ENCODE measurements around the gene TMEM9B. TPM values are rescaled to one million over a fixed set of nuclear protein-coding genes. Genes with fewer than 3 reads are reported as not detected.

TMEM9B gene
- total RNA-seq, 4 donors from 2014 or later, result 29.4 to 45.3 (median 40.1) TPM

DNA sequence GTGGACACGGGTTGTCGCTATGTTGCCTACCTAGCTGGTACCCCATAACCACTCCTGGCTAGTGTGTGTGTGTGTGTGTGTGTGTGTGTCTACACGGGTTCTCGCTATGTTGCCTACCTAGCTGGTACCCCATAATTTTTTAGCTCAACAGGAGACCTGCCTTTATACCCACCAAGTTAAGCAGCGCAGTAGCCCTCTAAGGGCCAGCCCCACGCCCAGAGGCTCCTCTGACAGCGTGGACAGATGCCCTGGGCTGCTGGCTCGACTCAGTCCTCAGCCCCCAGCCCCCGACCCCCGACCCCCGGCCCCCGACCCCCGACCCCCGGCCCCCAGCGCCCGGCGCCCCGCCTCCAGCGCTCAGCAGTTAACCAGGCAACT, 53.6 kb downstream of the TMEM9B start:
- Histone ChIP-seq H3K27me3 (no peaks in the 10 kb centered on the region), H3K4me3 (peak overlapping the region; percentile 88 to 95 (median 94)), H3K9me3 (no peaks in the 10 kb centered on the region), H3K36me3 (peaks cover 0 to 1% of the 10 kb centered on the region in 2 donors), H3K27ac (peak overlapping the region; percentile 86 to 93 (median 90)), H3K4me1 (peaks cover 10 to 21% of the 10 kb centered on the region in 2 donors)
- no peak for TF ChIP-seq POLR2A (IDR thresholded peaks at IDR 0.05)
- TF ChIP-seq, protein P1, sequence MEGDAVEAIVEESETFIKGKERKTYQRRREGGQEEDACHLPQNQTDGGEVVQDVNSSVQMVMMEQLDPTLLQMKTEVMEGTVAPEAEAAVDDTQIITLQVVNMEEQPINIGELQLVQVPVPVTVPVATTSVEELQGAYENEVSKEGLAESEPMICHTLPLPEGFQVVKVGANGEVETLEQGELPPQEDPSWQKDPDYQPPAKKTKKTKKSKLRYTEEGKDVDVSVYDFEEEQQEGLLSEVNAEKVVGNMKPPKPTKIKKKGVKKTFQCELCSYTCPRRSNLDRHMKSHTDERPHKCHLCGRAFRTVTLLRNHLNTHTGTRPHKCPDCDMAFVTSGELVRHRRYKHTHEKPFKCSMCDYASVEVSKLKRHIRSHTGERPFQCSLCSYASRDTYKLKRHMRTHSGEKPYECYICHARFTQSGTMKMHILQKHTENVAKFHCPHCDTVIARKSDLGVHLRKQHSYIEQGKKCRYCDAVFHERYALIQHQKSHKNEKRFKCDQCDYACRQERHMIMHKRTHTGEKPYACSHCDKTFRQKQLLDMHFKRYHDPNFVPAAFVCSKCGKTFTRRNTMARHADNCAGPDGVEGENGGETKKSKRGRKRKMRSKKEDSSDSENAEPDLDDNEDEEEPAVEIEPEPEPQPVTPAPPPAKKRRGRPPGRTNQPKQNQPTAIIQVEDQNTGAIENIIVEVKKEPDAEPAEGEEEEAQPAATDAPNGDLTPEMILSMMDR (IDR thresholded peaks at IDR 0.05 in 4 of 5, conservative IDR thresholded peaks at IDR 0.05 in 1 of 5), result no peak
- ATAC-seq, result peak; percentile 1 to 25
- in situ Hi-C loops (cut with MboI; ENCODE audit: low sequenced_read_pairs in 4 of 4) (loop anchor here in 1 of 4 donors (25.0 kb wide), 1 partner anchor 223 kb away; the partner anchor contains the start of genes RPL27A and TRIM66), intact Hi-C loops (cut with DNase I; ENCODE audit: low total_unique reads) (loop anchor here (2.0 to 5.0 kb wide), 3 partner anchors 54 to 222 kb away; partner anchors contain the start of gene TMEM9B)
- DNase-seq, result no peak

GRCh38 chr11:8908099-8908498, 56.1 kb downstream of the TMEM9B start:
- no peak for ATAC-seq
- H3K4me3 ChIP-seq, result no peak overlapping the region
- intact Hi-C loops (cut with DNase I; ENCODE audit: low total_unique reads), result no loop called here
- in situ Hi-C loops (cut with MboI; ENCODE audit: low sequenced_read_pairs in 4 of 4), result loop anchor here in 1 of 4 donors (25.0 kb wide), 1 partner anchor 221 kb away; the partner anchor contains the start of genes RPL27A and TRIM66
- DNase-seq, result no peak
- no peak overlapping the region for H3K27ac ChIP-seq
- no peaks in the 10 kb centered on the region for H3K27me3 ChIP-seq
- no peaks in the 10 kb centered on the region for H3K36me3 ChIP-seq
- H3K4me1 ChIP-seq, result peaks cover 10 to 16% of the 10 kb centered on the region in 2 donors
- H3K9me3 ChIP-seq, result no peaks in the 10 kb centered on the region
- TF ChIP-seq, protein P1 (IDR thresholded peaks at IDR 0.05 in 4 of 5, conservative IDR thresholded peaks at IDR 0.05 in 1 of 5), result no peak
- no peak for TF ChIP-seq POLR2A (IDR thresholded peaks at IDR 0.05)

- TF ChIP-seq POLR2A (IDR thresholded peaks at IDR 0.05), result no peak
- TF ChIP-seq, protein P1 (IDR thresholded peaks at IDR 0.05 in 4 of 5, conservative IDR thresholded peaks at IDR 0.05 in 1 of 5), result no peak
- Histone ChIP-seq H3K4me3 (no peak overlapping the region), H3K36me3 (no peaks in the 10 kb centered on the region), H3K27me3 (no peaks in the 10 kb centered on the region), H3K4me1 (peaks cover 5 to 11% of the 10 kb centered on the region in 2 donors), H3K9me3 (no peaks in the 10 kb centered on the region), H3K27ac (no peak overlapping the region)
- ATAC-seq (no peak), DNase-seq (no peak)
- in situ Hi-C loops (cut with MboI; ENCODE audit: low sequenced_read_pairs in 4 of 4) (loop anchor here in 1 of 4 donors (25.0 kb wide), 1 partner anchor 220 kb away; the partner anchor contains the start of genes RPL27A and TRIM66), intact Hi-C loops (cut with DNase I; ENCODE audit: low total_unique reads) (no loop called here)
These were observed 57.1 kb downstream of the TMEM9B start for GRCh38 chr11:8907116-8907515.

DNA sequence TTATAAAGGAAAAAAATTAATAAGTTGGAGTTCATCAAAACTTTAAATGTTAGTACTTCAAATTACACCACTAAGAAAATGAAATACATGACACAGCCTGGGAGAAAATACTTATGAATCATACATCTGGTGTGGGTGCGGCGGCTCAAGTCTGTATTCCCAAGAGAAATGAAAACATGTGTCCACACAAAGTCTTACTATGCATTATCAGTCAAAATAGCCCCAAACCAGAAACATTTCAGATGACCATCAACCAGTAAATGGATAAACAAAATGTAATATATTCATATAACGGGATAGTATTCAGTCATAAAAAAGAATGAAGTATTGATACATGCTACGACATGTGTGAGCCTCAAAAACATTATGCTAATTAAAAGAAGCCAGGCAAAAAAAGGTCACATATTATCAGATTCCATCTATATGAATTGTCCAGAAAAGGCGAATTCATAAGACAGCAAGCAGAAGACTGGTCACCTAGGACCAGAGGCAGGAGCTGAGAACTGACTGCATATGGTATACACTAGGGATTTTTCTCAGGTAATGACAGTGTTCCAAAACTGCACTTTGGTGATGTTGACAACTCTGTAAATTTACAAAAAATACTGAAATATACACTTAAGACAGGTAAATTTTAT, 58.6 kb downstream of the TMEM9B start:
- H3K36me3 ChIP-seq, result no peaks in the 10 kb centered on the region
- intact Hi-C loops (cut with DNase I; ENCODE audit: low total_unique reads), result no loop called here
- no peaks in the 10 kb centered on the region for H3K9me3 ChIP-seq
- DNase-seq, result no peak
- in situ Hi-C loops (cut with MboI; ENCODE audit: low sequenced_read_pairs in 4 of 4), result loop anchor here in 1 of 4 donors (25.0 kb wide), 1 partner anchor 218 kb away; the partner anchor contains the start of genes RPL27A and TRIM66
- no peak overlapping the region for H3K27ac ChIP-seq
- peaks cover 5 to 7% of the 10 kb centered on the region in 2 donors for H3K4me1 ChIP-seq
- no peaks in the 10 kb centered on the region for H3K27me3 ChIP-seq
- H3K4me3 ChIP-seq, result no peak overlapping the region
- ATAC-seq, result no peak
- TF ChIP-seq POLR2A (IDR thresholded peaks at IDR 0.05), result no peak
- TF ChIP-seq, protein P1 (IDR thresholded peaks at IDR 0.05 in 4 of 5, conservative IDR thresholded peaks at IDR 0.05 in 1 of 5), result no peak

Measured in gastrocnemius medialis (tissue), 4 donors.